GM12864 (cell line): ENCODE results near the gene OLFML2A.

Source experiments
- DNase-seq: peaks from one replicate; pipeline ENCODE4 v3.0.0-alpha.2; 2011; ENCODE audit warnings: low read depth
- H3K4me3 ChIP-seq: 2 replicates; pipeline ENCODE4 v1.5.1; 2011; ENCODE audit warnings: mild to moderate bottlenecking, low read depth, low read length, control low read depth
- TF ChIP-seq, protein P1 (sequence below): IDR thresholded peaks from 2 replicates; pipeline ENCODE4 v1.5.1; 2011; ENCODE audit warnings: low read depth, mild to moderate bottlenecking, moderate library complexity, low read length, control low read depth, inconsistent platforms; ENCODE audit errors: missing control alignments

The OLFML2A gene

DNA sequence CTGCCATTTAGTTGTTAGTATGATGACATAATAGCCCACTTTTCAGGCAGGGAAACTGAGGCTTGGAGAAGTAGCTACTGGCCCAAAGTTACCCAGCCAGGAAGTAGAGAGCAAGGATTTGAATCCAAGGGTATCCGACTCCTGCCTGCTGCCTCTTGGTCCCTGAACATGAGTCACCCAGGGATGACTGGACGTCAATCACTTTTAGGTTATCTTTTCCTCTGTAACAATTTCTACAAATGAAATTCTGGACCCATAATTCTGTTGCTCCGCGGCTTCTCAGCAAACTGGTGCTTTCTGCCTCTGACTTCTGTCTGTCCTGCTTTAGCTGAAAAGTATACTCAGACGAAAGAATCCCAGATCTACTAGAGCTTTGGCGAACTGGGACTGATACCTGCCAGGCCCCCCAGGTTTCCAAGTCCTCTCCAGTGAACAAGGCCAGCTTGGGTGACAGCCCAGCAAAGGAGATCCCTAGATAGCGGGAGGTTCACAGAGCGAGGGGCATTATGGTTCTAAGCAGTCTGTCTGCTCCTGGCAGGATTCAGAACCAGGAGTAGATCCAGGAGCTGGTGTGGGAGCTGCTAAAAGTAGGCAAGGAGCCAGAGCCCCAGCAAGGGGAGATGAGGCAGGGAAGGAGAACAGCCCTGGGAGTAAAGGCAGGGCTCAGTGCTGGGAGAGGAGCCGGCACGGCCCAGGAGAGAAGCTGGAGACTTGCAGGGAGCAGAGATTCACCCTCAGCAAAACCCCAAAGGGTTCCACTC is 20.6 kb downstream of the OLFML2A start:
- DNase-seq: no peak
- TF ChIP-seq, protein P1, sequence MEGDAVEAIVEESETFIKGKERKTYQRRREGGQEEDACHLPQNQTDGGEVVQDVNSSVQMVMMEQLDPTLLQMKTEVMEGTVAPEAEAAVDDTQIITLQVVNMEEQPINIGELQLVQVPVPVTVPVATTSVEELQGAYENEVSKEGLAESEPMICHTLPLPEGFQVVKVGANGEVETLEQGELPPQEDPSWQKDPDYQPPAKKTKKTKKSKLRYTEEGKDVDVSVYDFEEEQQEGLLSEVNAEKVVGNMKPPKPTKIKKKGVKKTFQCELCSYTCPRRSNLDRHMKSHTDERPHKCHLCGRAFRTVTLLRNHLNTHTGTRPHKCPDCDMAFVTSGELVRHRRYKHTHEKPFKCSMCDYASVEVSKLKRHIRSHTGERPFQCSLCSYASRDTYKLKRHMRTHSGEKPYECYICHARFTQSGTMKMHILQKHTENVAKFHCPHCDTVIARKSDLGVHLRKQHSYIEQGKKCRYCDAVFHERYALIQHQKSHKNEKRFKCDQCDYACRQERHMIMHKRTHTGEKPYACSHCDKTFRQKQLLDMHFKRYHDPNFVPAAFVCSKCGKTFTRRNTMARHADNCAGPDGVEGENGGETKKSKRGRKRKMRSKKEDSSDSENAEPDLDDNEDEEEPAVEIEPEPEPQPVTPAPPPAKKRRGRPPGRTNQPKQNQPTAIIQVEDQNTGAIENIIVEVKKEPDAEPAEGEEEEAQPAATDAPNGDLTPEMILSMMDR: no peak
- no peak overlapping the region for H3K4me3 ChIP-seq

DNA sequence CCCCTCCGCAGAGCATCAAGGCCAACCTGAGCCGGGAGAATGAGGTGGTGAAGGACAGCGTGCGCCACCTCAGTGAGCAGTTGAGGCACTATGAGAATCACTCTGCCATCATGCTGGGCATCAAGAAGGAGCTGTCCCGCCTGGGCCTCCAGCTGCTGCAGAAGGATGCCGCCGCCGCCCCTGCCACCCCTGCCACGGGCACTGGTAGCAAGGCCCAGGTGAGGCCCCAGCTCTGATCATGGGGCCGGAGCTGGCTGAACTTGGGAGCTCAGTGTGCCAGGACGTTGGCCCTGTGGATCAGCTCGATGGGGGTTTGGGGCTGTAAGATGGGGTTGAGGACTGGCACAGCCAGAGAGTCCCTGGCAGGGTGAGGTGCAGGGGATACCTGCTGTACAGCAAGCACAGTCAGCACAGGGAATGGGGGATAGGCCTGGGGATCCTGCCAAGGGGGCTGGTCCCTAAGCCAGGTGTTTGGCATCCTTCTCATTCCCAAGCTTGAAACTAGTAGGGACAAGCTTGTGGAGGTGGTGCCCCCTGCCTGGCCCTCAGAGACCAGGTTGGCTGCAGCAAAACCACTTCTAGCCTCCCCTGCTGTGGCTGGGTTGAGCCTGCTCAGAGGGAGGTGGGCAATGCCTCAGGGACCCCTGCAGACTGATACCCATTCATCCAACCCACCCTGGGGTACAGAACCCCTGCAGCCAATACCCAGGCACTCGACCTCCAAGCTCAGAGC is 22.5 kb downstream of the OLFML2A start:
- no peak overlapping the region for H3K4me3 ChIP-seq
- TF ChIP-seq, protein P1: no peak
- no peak for DNase-seq

DNA sequence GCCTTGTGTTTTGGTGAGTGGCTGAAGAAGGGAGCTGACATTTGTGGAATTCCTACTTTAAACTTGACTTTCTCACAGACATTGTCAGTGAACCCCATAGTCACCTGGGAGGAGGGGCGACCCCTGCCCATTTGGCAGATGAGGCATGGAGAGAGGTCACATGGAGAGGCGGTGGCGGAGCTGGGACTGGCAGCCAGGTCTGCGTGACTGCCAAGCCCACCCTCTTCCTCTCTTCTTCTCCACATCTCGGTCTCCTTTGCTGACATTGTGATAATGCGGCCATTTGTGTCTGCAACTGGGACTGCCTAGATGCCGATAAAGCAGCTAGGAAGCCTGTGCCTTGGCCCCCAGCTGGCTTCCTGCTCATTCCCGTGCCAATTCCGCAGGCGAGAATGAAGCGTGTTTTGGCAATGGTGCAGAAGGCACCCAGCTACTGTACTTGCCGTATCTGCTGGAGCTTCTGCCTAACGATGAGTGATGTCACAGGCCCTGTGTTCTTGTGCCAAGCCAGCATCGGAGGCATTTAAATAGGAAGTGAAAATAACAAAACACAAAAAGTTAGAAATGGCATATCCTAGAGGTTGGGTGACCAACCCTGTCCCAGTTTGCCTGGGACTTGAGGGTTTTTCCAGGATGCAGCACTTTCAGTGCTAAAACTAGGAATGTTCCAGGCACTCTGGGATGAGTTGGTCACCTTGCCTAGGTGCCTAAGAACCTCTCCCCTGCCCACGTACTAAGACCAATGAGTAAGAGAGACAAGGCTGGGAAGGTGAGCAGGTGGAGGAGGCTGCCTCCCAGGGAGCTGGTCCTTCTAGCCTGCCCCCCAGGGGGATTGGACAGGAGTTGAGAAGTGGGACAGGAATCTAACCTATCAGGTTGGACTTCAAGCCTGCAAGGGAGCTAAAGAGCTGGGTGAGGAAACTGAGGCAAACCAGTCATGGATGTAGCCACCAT is 23.6 kb downstream of the OLFML2A start:
- no peak for DNase-seq
- TF ChIP-seq, protein P1: no peak
- no peak overlapping the region for H3K4me3 ChIP-seq

DNA sequence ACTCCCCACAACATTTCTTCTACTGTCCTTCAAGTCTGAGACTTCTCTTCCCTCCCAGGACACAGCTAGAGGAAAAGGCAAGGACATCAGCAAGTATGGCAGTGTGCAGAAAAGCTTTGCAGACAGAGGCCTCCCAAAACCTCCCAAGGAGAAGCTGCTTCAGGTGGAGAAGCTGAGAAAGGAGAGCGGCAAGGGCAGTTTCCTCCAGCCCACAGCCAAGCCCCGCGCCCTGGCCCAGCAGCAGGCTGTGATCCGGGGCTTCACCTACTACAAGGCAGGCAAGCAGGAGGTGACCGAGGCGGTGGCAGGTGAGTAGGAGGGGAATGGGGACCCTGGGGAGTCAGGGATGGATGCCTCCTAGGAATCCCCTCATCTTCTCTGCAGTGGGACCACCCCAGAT is 24.4 kb downstream of the OLFML2A start:
- TF ChIP-seq, protein P1: no peak
- H3K4me3 ChIP-seq: no peak overlapping the region
- no peak for DNase-seq

DNA sequence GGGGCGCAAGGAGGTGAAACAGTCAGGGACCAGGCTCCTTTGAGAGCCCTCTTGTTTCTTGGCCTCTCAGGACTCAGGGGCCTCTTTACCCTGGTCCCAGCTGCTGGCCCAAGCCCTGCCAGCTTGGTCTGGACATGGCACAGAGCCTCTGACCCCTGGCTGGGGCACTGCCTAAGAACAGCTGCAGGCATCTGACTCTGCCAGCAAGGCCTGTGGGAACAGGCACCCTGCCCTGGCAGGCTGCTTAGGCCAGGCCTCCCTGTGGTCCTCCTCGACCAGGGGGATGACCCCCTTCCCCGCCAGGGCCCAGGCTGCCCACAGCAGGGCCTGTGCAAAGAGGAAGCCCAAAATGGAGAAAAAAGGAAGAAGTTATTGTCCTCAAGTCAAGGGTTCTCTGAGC is 25.5 kb downstream of the OLFML2A start:
- no peak for DNase-seq
- TF ChIP-seq, protein P1: no peak
- H3K4me3 ChIP-seq: no peak overlapping the region

DNA sequence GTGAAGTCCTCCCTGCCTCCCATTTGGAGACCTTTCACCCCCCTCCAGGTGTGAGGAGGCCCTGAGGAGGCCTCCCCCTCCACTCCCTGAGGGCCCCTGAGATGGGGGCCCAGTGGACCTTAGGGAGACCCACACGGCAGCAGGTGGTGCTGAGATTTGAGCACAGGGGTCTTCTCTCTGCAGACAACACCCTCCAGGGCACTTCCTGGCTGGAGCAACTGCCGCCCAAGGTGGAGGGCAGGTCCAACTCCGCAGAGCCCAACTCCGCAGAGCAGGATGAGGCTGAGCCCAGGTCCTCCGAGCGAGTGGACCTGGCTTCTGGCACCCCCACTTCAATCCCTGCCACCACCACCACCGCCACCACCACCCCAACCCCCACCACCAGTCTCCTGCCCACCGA is 27.0 kb downstream of the OLFML2A start:
- TF ChIP-seq, protein P1: no peak
- DNase-seq: no peak
- H3K4me3 ChIP-seq: no peak overlapping the region
